ENCODE measurements around the gene RHBDD3.

RHBDD3 gene

DNA sequence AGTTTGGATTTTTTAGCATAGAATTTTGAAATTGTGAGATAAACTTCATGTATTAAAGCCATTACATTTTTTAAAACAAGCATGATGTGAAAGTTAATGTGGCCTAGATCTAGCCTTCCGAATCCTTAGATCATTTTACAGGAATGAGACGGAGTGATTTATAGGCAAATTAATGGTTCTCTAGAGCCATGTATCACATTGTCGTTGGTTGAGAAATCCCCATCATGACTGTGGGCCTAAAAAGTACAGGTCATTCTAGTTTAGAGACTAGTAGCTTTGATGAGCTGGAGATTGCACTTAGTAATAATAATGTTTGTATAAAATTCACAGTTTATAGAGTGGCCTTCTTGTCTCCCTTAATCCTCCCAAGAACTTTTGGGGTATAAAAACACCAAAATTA is 7.4 kb upstream of the RHBDD3 start:
- TF ChIP-seq, protein P1, sequence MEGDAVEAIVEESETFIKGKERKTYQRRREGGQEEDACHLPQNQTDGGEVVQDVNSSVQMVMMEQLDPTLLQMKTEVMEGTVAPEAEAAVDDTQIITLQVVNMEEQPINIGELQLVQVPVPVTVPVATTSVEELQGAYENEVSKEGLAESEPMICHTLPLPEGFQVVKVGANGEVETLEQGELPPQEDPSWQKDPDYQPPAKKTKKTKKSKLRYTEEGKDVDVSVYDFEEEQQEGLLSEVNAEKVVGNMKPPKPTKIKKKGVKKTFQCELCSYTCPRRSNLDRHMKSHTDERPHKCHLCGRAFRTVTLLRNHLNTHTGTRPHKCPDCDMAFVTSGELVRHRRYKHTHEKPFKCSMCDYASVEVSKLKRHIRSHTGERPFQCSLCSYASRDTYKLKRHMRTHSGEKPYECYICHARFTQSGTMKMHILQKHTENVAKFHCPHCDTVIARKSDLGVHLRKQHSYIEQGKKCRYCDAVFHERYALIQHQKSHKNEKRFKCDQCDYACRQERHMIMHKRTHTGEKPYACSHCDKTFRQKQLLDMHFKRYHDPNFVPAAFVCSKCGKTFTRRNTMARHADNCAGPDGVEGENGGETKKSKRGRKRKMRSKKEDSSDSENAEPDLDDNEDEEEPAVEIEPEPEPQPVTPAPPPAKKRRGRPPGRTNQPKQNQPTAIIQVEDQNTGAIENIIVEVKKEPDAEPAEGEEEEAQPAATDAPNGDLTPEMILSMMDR (IDR thresholded peaks at IDR 0.05; ENCODE audit: low read depth, low read length), result no peak
- no peak for DNase-seq (ENCODE audit: extremely low read depth, low read depth)

DNA sequence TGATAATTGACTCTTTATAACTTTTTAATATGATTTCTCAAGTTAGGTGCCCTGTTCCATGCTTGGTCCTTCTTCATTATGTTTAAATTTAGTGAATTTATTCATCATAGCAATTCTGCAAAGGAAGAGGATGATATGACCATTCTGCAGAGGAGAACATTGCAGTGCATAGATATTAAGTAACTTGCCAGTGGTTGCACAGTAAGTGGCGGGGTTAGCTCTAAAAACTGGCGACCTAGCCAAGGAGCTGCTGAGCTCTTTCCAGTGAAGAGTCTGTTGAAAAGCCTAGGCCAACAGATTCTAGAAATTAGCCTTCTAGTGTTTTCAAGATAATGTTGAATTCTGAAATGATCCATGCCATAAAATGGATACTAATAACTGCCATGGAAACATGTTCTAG is 4.8 kb upstream of the RHBDD3 start:
- TF ChIP-seq, protein P1 (IDR thresholded peaks at IDR 0.05; ENCODE audit: low read depth, low read length), result no peak
- no peak for DNase-seq (ENCODE audit: extremely low read depth, low read depth)

DNA sequence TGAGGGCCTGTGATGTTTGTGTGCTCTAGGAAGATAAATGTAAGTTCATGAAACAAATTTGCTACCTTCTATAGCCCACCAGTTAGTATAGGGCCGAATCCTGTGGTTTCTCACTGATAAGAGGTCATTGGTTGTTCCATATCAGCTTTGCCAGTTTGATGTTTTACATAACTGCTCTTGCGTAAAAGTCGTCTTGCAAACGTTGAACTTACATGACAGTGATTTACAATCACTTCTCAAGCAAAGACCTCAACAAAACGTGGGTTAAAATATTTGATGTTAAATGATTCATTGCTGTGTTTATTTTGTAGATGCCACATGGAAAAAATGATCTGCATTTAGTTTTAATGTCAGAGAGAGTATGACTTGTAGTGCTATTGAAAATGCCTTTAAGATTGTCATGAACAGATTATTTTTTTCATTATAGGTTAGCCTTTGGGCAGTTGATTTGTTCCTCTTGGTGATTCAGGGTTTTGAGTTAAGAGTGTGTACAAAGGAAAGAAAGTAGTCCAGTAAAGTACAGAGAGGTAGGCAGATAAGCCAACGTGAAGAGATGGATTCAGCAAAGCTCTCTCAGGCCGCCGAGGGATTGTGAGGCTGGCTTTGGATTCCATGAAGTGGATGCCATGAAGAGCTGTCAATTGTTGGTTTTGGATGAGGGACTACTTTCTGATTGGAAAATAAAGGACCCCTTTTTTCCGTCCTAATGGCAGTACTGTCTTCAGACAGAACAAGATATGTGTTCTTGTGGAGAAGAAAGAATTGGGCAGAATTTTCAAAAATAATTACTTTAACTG is 2.9 kb upstream of the RHBDD3 start:
- DNase-seq (ENCODE audit: extremely low read depth, low read depth), result no peak
- TF ChIP-seq, protein P1 (IDR thresholded peaks at IDR 0.05; ENCODE audit: low read depth, low read length), result no peak

DNA sequence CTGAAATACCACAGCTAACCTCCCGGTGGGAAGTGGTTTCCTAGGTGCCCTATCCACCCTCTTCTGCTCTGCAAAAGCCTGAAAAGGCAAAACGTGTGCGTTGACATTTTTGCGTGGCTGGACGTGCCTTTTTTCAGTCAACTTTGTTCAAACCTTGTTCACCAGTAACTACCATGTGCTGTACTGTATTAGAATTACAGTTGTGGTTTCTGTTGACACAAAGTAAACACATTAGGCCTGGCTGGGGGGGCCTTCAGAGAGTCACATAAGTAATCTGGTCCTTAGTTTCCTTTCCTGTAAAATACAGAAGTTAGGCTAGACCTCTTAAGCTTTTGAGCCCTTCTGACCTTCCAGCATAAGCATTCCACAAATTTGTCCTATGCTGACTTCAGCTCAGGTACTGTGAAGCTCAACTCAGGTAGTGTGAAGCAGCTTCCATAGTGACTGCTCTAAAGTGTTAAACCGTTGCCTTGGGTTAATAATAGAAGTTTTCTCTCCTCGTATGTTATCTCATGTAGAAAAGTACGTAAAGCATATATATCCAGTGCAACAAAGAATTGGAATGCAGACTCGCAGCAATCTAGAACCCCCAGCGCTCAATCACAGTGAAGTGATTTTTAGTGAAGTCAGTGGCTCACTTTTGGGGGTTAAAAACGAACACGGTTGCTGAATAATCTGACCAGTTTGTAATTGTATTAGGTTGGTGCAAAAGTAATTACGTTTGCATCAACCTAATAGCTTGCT is 2.1 kb upstream of the RHBDD3 start:
- TF ChIP-seq, protein P1 (IDR thresholded peaks at IDR 0.05; ENCODE audit: low read depth, low read length), result no peak
- DNase-seq (ENCODE audit: extremely low read depth, low read depth), result no peak

DNA sequence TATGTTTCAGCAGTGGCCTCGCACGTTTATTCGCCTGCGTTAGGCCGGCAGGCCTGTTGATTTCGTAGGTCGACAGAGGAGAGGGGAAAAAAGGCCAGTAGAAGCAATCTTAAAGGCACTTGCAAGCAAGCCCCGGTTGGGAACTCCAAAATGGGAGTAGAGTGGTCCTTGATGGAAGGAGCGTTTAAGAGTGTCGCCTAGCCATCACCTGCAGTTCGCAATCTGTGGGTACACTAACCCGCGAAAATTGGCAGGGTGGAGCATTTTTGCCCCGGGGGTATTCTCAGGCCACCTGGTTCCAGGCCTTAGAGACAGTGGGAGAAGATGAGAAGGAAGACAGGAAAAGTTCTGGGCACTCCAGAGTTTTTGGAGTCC is 1.4 kb upstream of the RHBDD3 start:
- TF ChIP-seq, protein P1 (IDR thresholded peaks at IDR 0.05; ENCODE audit: low read depth, low read length), result no peak
- no peak for DNase-seq (ENCODE audit: extremely low read depth, low read depth)

DNA sequence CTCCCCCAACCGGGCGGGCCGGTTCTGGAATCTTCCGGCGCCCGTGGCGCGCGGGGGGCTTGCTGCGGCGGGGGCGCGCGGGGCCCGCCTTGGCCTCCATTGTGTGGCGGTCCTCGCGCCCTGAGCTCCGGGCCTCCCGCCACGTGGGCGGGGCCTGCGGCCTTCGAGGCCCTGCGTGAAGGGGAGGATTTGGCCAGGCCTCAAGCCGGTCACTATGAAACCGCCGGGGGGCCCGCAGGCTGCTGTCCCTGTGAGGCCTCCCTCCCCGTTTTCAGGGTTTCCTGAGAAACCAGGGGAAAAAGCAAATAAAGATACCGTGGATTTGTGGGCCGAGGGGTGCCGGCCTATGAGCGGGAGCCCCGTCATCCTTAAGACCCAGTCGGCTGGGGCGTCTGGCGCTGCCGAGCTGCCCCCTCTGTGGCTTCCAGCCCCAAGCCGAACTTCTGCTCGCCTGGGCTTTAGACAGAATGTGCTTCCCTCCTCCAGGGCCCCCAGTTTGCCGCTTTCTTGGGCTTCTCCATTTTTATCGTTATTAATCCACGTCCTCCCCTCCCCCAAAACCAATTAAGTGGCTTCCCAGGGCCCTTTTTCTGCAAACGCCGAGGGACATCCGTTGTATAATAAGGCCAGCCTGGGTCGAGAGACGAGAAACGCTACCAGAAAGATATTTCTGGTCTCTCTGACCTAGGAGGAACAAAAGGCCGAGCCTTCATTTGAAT is 889 bp upstream of the RHBDD3 start:
- DNase-seq (ENCODE audit: extremely low read depth, low read depth), result no peak
- TF ChIP-seq, protein P1 (IDR thresholded peaks at IDR 0.05; ENCODE audit: low read depth, low read length), result no peak

DNA sequence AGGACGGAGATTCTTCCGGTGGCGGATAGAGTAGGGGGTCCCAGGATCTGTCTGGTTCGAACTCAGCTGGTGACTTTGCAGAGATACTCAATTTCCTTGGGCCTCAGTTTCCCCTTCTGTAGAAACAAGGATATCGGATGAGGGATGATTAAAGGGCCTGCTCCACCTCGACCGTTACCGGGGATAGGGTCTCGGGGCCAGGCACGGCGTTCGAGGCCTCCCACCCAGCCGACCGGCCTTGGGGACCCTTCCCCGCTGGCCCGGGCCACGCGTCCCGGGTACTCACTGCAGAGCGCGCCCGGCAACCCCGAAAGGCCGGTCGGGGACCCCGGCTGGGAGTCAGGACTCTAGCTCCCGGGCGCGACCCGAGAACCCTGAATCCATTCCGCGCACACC is 321 bp downstream of the RHBDD3 start:
- TF ChIP-seq, protein P1 (IDR thresholded peaks at IDR 0.05; ENCODE audit: low read depth, low read length), result no peak; the same call in 1 of the 2 replicates
- no peak for DNase-seq (ENCODE audit: extremely low read depth, low read depth)
